HG03439 (cell line): Measurements from ENCODE around the gene DNAH11.

Experiments used
- ATAC-seq: cut with Tn5 transposase; IDR thresholded peaks from one replicate; pipeline ENCODE4 v1.9.1; 2021; ENCODE audit warnings: mild to moderate bottlenecking, moderate library complexity; ENCODE audit not compliant: unreplicated experiment

The DNAH11 gene

DNA sequence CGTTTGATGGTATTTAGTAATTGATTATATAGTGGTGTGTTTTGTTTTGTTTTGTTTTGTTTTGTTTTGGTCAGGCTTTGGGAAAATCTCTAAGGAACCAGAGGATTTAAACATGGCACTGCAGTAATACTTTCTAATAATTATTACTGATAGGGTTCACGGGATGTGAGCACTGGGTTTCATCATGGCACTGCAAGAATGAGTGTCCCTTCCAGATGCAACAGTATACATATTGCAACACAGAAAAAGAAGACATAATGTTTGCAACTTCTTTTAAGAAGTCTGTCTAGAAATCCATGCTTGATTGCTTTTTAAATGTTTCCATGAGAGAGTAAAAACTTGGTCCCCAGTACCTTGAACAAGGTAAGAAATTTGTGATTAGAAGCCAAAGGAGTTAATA is 405.1 kb downstream of the DNAH11 start:
- no peak for ATAC-seq

DNA sequence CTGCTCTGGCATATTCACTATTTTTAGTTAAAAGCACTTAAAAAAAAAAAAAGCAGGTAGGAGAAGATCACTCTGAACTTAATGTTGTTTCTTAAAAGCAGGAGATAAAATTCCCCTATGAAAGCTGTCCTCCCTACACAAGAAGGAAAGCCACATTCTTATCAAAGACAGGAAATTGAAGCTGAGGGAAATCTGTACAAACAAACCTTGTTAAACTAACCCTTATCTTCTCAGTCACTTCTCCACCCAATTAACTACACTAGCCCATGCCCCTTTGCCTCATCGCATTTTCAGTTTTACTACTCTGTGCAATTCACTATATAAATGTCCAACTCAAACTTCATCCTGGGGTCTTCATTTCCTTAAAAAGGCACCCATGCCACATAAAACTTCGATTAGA is 405.5 kb downstream of the DNAH11 start:
- ATAC-seq: no peak

DNA sequence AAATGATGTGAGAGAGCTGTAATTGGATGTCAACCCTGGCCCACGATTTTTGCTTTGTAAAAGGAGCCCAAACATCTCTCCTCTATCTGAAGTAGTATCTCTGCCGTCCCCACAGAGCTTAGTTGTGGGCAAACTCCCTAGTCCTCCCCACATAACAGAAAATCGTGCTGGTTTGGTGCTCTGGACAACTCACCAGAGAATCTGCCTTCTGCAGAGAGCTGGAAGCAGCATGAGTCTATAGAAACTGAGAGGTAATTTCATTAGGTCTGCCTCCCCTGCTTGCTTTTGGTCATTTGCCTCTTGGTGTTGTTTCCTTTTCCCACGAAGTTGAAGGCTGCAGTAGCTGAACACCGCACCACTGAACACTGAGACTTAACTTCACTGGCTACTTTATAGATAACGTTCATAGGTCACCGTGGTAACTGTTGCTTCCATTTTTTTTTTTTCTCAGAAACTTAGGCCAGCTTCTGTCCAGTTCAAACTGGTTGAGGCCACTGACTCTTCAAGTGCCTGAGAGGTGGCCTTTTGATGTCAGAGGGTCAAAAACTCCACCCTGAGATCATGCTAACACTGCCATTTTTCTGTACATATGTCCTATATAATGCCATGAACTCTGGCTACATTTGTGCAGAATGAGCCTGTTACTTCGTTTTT is 406.2 kb downstream of the DNAH11 start:
- ATAC-seq: no peak
